Measurements from ENCODE around the gene NOCT.
A peak's percentile ranks its signal among the peaks of the same experiment; 100 is the strongest.
"Not testable (repeated sequence)": the region's sequence is repeated elsewhere in the genome, so short reads cannot be mapped to it uniquely, and the experiment has no call there.

Gene NOCT

GRCh38 chr4:139009702-139010101 is 5.9 kb upstream of the NOCT start:
- DNase-seq (ENCODE audit: low read depth, low spot score): no peak

GRCh38 chr4:139011225-139011950 is 4.2 kb upstream of the NOCT start:
- DNase-seq (ENCODE audit: low read depth, low spot score): no peak

- peak; percentile 68 for DNase-seq (ENCODE audit: low read depth, low spot score)
These were observed 961 bp upstream of the NOCT start for GRCh38 chr4:139014371-139015268.

GRCh38 chr4:139015948-139016471 is 429 bp downstream of the NOCT start:
- DNase-seq (ENCODE audit: low read depth, low spot score): no peak

GRCh38 chr4:139017861-139018260 is 2.3 kb downstream of the NOCT start:
- DNase-seq (ENCODE audit: low read depth, low spot score): no peak

- DNase-seq (ENCODE audit: low read depth, low spot score): no peak
These were observed 2.9 kb downstream of the NOCT start for GRCh38 chr4:139018501-139018900.

- peak; percentile 27 for DNase-seq (ENCODE audit: low read depth, low spot score)
These were observed 3.6 kb downstream of the NOCT start for GRCh38 chr4:139018971-139019758.

GRCh38 chr4:139020384-139020783 is 4.8 kb downstream of the NOCT start:
- peak; percentile 83 for DNase-seq (ENCODE audit: low read depth, low spot score)

GRCh38 chr4:139021071-139021470 is 5.5 kb downstream of the NOCT start:
- DNase-seq (ENCODE audit: low read depth, low spot score): peak; percentile 56

- no peak for DNase-seq (ENCODE audit: low read depth, low spot score)
These were observed 7.3 kb downstream of the NOCT start for GRCh38 chr4:139022835-139023234.

GRCh38 chr4:139024686-139025085 is 9.1 kb downstream of the NOCT start:
- DNase-seq (ENCODE audit: low read depth, low spot score): peak; percentile 16

GRCh38 chr4:139025841-139026240 is 10.3 kb downstream of the NOCT start:
- DNase-seq (ENCODE audit: low read depth, low spot score): no peak

- DNase-seq (ENCODE audit: low read depth, low spot score): no peak
These were observed 12.2 kb downstream of the NOCT start for GRCh38 chr4:139027776-139028175.

GRCh38 chr4:139028191-139028661 is 12.6 kb downstream of the NOCT start:
- DNase-seq (ENCODE audit: low read depth, low spot score): peak; percentile 90

- DNase-seq (ENCODE audit: low read depth, low spot score): not testable (repeated sequence)
These were observed 14.3 kb downstream of the NOCT start for GRCh38 chr4:139029866-139030363.

GRCh38 chr4:139030614-139031235 is 15.1 kb downstream of the NOCT start:
- DNase-seq (ENCODE audit: low read depth, low spot score): peak; percentile 82

- DNase-seq (ENCODE audit: low read depth, low spot score): no peak
These were observed 20.1 kb downstream of the NOCT start for GRCh38 chr4:139035650-139036049.

GRCh38 chr4:139036885-139037284 is 21.3 kb downstream of the NOCT start:
- no peak for DNase-seq (ENCODE audit: low read depth, low spot score)

GRCh38 chr4:139038874-139039443 is 23.4 kb downstream of the NOCT start:
- no peak for DNase-seq (ENCODE audit: low read depth, low spot score)

GRCh38 chr4:139042981-139043460 is 27.4 kb downstream of the NOCT start:
- DNase-seq (ENCODE audit: low read depth, low spot score): peak; percentile 37

All from ELF-1 (cell line).